Measurements from ENCODE around the gene CCDC7.

GRCh38 chr10:32446536-32447406 lies 831 bp downstream of the CCDC7 start:
- TF ChIP-seq, protein P1, sequence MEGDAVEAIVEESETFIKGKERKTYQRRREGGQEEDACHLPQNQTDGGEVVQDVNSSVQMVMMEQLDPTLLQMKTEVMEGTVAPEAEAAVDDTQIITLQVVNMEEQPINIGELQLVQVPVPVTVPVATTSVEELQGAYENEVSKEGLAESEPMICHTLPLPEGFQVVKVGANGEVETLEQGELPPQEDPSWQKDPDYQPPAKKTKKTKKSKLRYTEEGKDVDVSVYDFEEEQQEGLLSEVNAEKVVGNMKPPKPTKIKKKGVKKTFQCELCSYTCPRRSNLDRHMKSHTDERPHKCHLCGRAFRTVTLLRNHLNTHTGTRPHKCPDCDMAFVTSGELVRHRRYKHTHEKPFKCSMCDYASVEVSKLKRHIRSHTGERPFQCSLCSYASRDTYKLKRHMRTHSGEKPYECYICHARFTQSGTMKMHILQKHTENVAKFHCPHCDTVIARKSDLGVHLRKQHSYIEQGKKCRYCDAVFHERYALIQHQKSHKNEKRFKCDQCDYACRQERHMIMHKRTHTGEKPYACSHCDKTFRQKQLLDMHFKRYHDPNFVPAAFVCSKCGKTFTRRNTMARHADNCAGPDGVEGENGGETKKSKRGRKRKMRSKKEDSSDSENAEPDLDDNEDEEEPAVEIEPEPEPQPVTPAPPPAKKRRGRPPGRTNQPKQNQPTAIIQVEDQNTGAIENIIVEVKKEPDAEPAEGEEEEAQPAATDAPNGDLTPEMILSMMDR (IDR thresholded peaks at IDR 0.05; ENCODE audit: low read length), result no peak
- TF ChIP-seq EZH2 (optimal IDR thresholded peaks at IDR 0.05; ENCODE audit: low read depth, low read length) (no peak), EZH2phosphoT487 (IDR thresholded peaks at IDR 0.05; ENCODE audit: low read length) (no peak)

Measured in MM.1S (cell line).